GM12891 (cell line): ENCODE data around the gene LRMDA.

Source experiments
- DNase-seq: peaks from one replicate; pipeline ENCODE4 v3.0.0; 2011; ENCODE audit warnings: low spot score; ENCODE audit not compliant: insufficient read length
- FAIRE-seq: peaks from 2 replicates; lab custom pipeline; 2011; peaks lifted over from hg19 to GRCh38; lab: Jason Lieb, UNC
- PAX5 ChIP-seq: IDR thresholded peaks from 2 replicates; pipeline ENCODE4 v1.6.1; 2011; ENCODE audit warnings: low read length, moderate library complexity, mild to moderate bottlenecking; ENCODE audit not compliant: insufficient read depth, severe bottlenecking
- POLR2A ChIP-seq: IDR thresholded peaks from 2 replicates; pipeline ENCODE4 v1.6.1; 2011; ENCODE audit warnings: low read depth, low read length, control low read depth
- POLR2AphosphoS5 ChIP-seq: IDR thresholded peaks from 2 replicates; pipeline ENCODE4 v1.6.1; 2011; ENCODE audit warnings: low read depth, low read length, control low read depth
- POU2F2 ChIP-seq: IDR thresholded peaks from 2 replicates; pipeline ENCODE4 v1.6.1; 2011; ENCODE audit warnings: low read depth, mild to moderate bottlenecking, control low read depth, low read length, moderate library complexity
- SPI1 ChIP-seq: IDR thresholded peaks from 2 replicates; pipeline ENCODE4 v1.6.1; 2011; ENCODE audit warnings: low read depth, low read length, control low read depth
- TAF1 ChIP-seq: IDR thresholded peaks from 2 replicates; pipeline ENCODE4 v1.6.1; 2011; ENCODE audit warnings: low read depth, low read length, control low read depth

Gene LRMDA

DNA sequence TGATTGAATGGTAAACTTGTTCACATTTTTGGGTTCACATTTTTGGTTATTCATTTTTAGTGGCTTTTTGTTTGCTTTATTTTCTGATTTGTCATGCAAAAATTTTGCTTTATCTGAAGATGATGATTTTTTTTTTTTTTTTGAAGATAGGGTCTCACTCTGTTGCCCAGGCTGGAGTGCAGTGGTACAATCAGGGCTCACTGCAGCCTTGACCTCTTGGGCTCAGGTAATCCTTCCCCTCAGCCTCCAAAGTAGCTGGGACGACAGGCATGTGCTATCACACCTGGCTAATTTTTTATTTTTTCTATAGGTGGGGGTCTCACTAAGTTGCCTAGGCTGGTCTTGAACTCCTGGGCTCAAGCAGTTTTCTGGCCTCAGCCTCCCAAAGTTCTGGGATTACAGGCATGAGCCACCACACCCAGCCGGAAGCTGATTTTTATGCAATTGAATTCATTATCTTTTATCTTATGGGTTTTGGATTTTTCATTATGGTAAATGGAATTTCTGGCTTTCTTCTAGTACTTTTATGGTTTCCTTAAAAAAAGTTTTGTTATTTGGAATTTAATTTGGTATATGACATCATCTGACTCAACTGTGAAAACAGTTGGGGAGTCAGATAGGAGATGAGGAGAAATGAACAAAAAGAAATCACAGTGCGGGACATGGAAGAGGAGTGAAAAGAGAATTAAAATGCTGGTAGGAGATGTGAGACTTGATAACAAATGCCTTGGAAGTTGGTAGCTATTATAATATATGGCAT, 158.7 kb downstream of the LRMDA start:
- TF ChIP-seq SPI1: no peak
- no peak for TF ChIP-seq PAX5
- TF ChIP-seq POU2F2: no peak
- no peak for TF ChIP-seq POLR2AphosphoS5
- no peak for TF ChIP-seq POLR2A
- no peak for TF ChIP-seq TAF1
- no peak for DNase-seq
- no peak for FAIRE-seq

DNA sequence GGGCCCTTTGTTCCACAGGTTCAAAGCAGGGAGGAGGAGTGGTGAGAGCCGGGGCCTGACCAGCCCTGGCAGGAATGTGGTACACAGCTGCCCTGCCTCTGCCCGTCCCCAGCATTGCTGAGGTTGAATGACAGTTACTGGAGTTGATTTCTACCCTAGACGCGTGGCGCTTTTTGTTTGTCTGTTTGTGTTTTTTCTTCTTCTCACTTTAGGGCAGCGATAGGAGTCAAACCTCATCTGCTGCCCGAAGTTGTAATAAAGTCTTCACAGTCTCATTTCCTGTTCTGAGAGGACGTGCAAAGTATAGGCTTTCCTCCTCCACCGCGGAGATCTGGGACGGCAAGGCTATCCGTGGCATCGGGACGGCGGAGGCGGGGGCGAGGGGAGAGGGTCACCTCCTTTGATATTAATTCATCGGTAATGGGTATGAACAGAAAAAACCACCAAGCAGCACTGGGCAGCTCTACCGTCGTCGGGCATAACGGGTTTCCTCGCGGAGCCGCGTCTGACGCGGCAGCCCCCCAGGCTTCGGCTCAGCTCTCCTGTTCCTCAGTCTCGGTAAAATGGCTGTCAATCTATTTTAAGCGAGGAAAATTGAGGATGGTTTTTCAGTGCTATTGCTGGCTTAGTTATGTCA, 160.8 kb downstream of the LRMDA start:
- FAIRE-seq (no peak), DNase-seq (no peak)
- TF ChIP-seq PAX5 (no peak), TAF1 (no peak), POLR2AphosphoS5 (no peak), POU2F2 (no peak), POLR2A (no peak), SPI1 (no peak)

DNA sequence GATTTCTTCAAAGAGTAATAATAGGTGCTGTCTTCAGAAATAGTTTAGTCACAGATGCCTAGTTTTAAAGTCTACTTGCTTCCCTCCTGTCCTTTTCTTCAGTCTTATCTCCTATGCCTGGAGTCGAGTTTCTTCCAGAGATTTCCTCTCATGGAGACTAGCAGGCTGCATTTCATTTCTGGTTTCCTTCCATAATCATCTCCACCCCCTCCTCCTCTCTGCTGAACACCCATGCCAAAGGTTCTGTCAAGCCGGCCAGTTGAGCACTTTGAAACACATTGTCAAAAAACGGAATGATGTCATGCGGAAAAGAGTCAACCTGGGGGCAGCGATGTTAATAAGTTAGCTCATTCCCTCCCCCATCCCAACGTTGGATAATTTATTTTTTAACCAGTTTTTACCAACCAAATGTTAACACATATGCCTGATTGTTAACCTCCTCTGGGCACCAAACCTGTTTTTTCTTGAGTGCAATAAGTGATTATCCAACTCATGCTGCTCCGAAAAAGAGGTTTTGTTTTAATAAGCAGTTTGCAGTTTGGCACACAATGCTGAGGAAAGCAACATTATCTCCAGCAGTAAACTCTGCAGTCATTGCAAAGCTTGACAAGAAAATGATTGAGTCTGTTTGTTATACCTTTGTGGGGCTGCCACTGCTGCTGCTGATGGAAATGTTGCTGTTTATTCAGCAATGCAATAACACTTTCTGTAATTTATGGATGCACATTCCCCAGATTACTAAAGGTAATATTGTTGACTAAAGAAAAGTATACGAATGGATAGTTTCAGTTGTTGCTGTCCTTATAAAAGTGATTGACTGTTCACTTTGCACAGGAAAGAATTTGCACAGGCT, 161.6 kb downstream of the LRMDA start:
- FAIRE-seq (no peak), DNase-seq (no peak)
- no peak for TF ChIP-seq POLR2A
- no peak for TF ChIP-seq POU2F2
- no peak for TF ChIP-seq TAF1
- TF ChIP-seq POLR2AphosphoS5: no peak
- no peak for TF ChIP-seq PAX5
- no peak for TF ChIP-seq SPI1

DNA sequence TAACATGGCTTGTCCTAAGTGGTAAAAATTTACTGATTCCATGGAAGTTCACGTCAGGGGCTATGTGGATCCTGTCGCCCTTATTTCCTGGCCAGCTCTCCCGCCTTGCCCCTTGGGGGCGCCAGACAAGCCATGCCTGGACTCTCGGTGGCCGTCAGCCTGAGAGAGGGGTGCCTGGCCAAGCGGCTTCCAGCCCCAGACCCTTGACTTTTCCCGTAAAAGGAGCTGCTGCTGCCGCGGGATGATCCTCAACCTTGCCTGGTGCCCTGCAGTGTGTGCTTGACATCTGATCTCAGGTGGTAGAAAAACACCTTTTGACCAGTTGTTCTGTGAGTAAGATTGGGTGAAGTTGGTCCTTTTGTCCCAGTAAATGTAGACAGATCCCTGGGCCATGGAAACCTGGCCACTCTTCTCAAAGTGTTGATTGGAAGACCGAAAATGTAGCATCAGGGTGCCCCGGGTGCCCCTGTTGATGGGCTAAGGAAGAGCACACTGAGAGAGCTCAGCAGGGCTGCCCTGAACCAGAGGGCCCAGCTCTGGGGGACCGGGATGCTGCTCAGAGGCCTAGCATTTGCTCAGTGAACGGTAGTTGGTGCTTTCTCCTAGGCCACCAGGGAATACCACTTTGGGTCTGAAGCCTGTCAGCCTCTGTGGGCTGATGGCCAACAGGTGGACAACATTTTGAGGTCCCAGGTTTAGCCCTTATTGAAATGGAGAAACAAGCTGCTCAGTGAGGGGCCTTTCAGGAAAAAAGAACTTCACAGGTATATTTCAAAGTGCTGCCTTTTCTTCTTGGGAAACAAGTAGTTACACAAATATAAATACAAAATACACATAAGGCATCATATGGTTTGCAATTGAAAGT, 162.5 kb downstream of the LRMDA start:
- DNase-seq: no peak

DNA sequence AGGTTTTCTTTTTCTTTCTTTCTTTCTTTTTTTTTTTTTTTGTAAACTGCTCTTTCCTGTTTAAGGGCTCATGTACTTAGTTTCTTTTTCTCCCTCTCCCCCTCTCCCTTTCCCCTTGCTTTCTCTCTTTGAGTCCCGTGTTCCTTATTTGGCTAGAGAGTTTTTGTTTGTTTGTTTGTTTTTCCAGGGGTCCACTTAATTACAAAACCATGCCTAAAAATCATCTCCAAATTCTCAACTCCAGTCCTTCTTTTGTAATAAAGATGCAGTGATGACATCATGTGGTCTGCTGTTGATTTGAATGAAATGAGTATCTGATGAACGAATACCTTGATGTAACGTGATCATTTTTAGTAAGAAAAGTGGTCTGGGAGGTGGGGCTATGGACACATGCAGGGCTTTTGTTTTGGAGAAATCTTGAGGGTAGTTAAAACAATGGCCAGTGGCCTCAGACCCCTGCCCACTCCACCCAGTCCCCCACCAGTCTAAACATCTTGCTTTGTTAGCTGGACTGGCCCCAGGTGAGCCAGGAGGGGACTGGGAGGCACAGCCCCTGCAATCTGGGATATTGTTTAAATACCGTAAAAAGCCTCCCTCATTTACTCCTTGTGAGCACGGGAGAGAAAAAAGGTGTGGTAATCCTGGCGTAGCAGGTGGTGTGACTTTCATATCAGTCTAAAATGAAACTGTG, 165.7 kb downstream of the LRMDA start:
- DNase-seq (no peak), FAIRE-seq (no peak)
- TF ChIP-seq POU2F2 (no peak), PAX5 (no peak), SPI1 (no peak), POLR2AphosphoS5 (no peak), TAF1 (no peak), POLR2A (no peak)

More for the DNA sequence above, 162.5 kb downstream of the LRMDA start:
- no peak for TF ChIP-seq PAX5
- TF ChIP-seq SPI1: no peak
- no peak for TF ChIP-seq POLR2A
- no peak for TF ChIP-seq TAF1
- no peak for TF ChIP-seq POU2F2
- TF ChIP-seq POLR2AphosphoS5: no peak
- FAIRE-seq: no peak

DNA sequence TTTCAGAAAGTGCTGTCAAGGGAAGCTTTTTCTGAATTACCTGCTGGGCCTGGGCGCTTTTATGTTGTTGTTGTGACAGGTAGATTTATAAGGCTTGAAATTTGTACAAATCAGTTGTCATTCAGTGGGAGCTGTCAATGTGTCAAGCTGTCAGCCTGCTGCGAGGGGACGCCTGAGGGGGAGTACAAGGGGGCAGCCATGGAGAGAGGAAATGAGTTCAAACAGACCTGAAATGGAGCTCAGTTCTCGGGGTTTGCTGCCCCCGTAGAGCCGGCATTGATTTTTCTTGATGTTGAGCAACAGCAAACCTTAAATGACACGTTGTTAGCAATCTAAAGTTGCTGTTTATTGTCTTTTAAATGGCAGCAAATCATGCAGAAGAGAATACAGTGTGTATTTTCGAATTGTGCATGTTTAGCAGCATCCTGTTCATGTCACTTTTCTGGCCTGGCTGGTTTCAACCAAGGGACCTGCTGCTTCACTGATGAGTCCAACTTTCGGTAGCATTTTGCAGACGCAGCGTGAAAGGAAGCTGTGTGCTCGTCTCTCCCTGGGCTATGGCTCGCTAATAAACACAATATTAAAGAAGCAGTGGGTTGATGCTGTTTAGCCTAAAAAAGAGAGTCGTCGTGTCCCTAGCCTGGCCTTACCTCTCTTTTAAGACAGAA, 166.5 kb downstream of the LRMDA start:
- FAIRE-seq (no peak), DNase-seq (no peak)
- TF ChIP-seq TAF1: no peak
- TF ChIP-seq PAX5: no peak
- TF ChIP-seq SPI1: no peak
- TF ChIP-seq POU2F2: no peak
- no peak for TF ChIP-seq POLR2A
- no peak for TF ChIP-seq POLR2AphosphoS5

DNA sequence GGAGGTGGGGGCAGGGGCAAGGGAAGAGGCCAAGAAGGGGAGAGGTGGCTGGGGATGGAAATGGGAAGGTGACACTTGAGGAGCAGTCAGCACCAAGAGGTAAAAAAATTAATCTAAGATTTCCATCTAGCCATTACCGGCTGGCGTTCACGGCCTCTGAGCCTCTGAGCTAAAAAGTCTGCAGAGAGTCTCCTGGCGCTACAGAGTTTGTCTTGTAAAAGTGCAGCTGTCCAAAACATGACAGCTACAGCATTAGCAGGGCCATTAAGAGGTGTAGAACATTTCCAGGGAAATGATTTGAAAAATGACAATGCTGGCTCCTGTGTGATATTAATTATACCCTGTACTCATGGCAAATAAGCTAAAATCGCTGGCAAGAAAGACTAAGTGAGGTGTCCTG, 167.6 kb downstream of the LRMDA start:
- FAIRE-seq (no peak), DNase-seq (no peak)
- no peak for TF ChIP-seq PAX5
- TF ChIP-seq POLR2A: no peak
- TF ChIP-seq POLR2AphosphoS5: no peak
- no peak for TF ChIP-seq TAF1
- no peak for TF ChIP-seq POU2F2
- no peak for TF ChIP-seq SPI1

DNA sequence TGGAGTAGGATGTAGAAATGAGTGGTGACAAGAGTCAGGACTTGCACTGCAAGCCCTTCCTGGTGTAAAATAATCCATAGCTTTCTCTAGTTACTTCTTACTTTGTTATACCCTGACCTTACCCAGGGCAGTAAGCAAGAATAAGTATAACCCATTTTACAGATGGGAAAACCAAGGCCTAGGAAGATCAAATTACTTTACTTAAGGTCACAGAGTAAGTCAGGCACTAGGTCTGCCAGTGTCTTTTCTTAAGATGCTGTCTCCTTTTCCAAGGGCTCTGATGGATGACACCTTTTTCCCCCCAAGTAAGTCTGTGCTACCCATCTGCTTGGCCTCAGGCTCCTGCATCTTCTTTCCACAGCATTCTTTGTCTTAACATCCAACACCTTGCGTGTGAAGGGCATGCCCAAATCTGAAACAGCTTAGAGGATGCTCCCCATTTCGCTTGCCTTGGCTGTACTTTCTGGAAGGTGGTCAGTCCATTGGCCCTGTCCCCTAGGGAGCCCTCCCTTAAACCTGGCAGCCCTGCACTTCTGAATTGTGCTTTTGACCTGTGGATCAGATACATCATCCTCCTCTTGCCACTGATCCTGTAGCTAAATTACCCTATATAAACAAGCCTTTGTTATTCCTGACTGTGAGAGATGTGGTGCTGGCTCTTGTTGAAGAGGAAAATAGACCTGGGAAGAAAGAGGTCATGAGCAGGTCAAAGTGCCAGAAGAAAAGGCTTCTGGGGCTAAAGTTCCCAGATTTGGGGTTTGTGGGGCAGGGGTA, 168.6 kb downstream of the LRMDA start:
- TF ChIP-seq PAX5 (no peak), SPI1 (no peak)
- FAIRE-seq: no peak
- DNase-seq: no peak
